Neuronal stem cell (in vitro differentiated cells): ENCODE measurements around the gene USP24.

ENCODE experiments used
- DNase-seq: peaks from one replicate; pipeline ENCODE4 v3.0.0-alpha.2; 2013; ENCODE audit warnings: low spot score
- H2AFZ ChIP-seq: one replicate; pipeline ENCODE4 v1.6.1; 2013; ENCODE audit warnings: mild to moderate bottlenecking, low read length, inconsistent platforms
- H2AK5ac ChIP-seq: 2 replicates; pipeline ENCODE4 v1.6.1; 2013; ENCODE audit warnings: low read depth, mild to moderate bottlenecking, inconsistent platforms, low read length, moderate library complexity, mixed read lengths
- H2BK120ac ChIP-seq: 2 replicates; pipeline ENCODE4 v1.6.1; 2013; ENCODE audit warnings: low read depth, mild to moderate bottlenecking, inconsistent platforms, low read length, moderate library complexity, mixed read lengths
- H2BK12ac ChIP-seq: one replicate; pipeline ENCODE4 v1.6.1; 2013; ENCODE audit warnings: low read length, inconsistent platforms
- H2BK15ac ChIP-seq: 2 replicates; pipeline ENCODE4 v1.6.1; 2013; ENCODE audit warnings: mild to moderate bottlenecking, low read length, inconsistent platforms, mixed read lengths
- H2BK5ac ChIP-seq: one replicate; pipeline ENCODE4 v1.6.1; 2013; ENCODE audit warnings: inconsistent platforms, mild to moderate bottlenecking, low read length, moderate library complexity
- H3K14ac ChIP-seq: one replicate; pipeline ENCODE4 v1.6.1; 2013; ENCODE audit warnings: low read length, inconsistent platforms
- H3K18ac ChIP-seq: 2 replicates; pipeline ENCODE4 v1.6.1; 2013; ENCODE audit warnings: low read length, inconsistent platforms
- H3K23ac ChIP-seq: 2 replicates; pipeline ENCODE4 v1.6.1; 2013; ENCODE audit warnings: low read depth, mild to moderate bottlenecking, mixed read lengths, low read length, inconsistent platforms; ENCODE audit not compliant: poor library complexity
- H3K27ac ChIP-seq: replicated peaks from 3 replicates; pipeline ENCODE4 v1.5.1; 2013; ENCODE audit warnings: low read length, inconsistent platforms
- H3K27me3 ChIP-seq, 3 experiments: 2 replicates each; pipeline ENCODE4 v1.6.1; 2013; ENCODE audit warnings: low read length in 3 of 3, mild to moderate bottlenecking in 2 of 3, inconsistent platforms in 1 of 3, low read depth in 1 of 3, mixed read lengths in 1 of 3, moderate library complexity in 1 of 3; ENCODE audit not compliant: control insufficient read depth in 3 of 3, insufficient read depth in 3 of 3
- H3K36me3 ChIP-seq, 2 donors: replicated peaks in 1 of 2; 2 replicates each; pipeline ENCODE4 v1.6.1; 2013; ENCODE audit warnings: low read length in 2 of 2; ENCODE audit not compliant: control insufficient read depth in 2 of 2, insufficient read depth in 2 of 2
- H3K4ac ChIP-seq: 2 replicates; pipeline ENCODE4 v1.6.1; 2013; ENCODE audit warnings: inconsistent platforms, mild to moderate bottlenecking, low read length, moderate library complexity
- H3K4me1 ChIP-seq, 2 donors: 1 replicate in 1 of 2; 2 replicates in 1 of 2; pipeline ENCODE4 v1.6.1; 2013; ENCODE audit warnings: low read length in 2 of 2, low read depth in 1 of 2; ENCODE audit not compliant: control insufficient read depth in 2 of 2, insufficient read depth in 1 of 2
- H3K4me2 ChIP-seq: one replicate; pipeline ENCODE4 v1.6.1; 2013; ENCODE audit warnings: mild to moderate bottlenecking, low read length, inconsistent platforms; ENCODE audit not compliant: insufficient read depth, poor library complexity, severe bottlenecking
- H3K4me3 ChIP-seq, 2 donors: 2 replicates each; pipeline ENCODE4 v1.5.1; 2013; ENCODE audit warnings: low read length in 2 of 2, mild to moderate bottlenecking in 2 of 2, inconsistent platforms in 1 of 2, moderate library complexity in 1 of 2
- H3K79me1 ChIP-seq: one replicate; pipeline ENCODE4 v1.6.1; 2013; ENCODE audit warnings: low read depth, mild to moderate bottlenecking, inconsistent platforms, low read length, moderate library complexity
- H3K9ac ChIP-seq: one replicate; pipeline ENCODE4 v1.6.1; 2013; ENCODE audit warnings: mild to moderate bottlenecking, low read depth, low read length, inconsistent platforms; ENCODE audit not compliant: poor library complexity
- H3K9me3 ChIP-seq, 2 donors: replicated peaks in 1 of 2; 2 replicates each; pipeline versions ENCODE3 to v1.6.1; 2013; ENCODE audit warnings: low read length in 2 of 2, mild to moderate bottlenecking in 2 of 2, inconsistent platforms in 1 of 2, low read depth in 1 of 2, mixed read lengths in 1 of 2, moderate library complexity in 1 of 2; ENCODE audit not compliant: control insufficient read depth in 2 of 2, insufficient read depth in 1 of 2
- H4K8ac ChIP-seq: one replicate; pipeline ENCODE4 v1.6.1; 2013; ENCODE audit warnings: low read depth, mild to moderate bottlenecking, inconsistent platforms, low read length, moderate library complexity
- H4K91ac ChIP-seq: one replicate; pipeline ENCODE4 v1.6.1; 2013; ENCODE audit warnings: low read length, low read depth, mild to moderate bottlenecking, inconsistent platforms; ENCODE audit not compliant: poor library complexity
- WGBS, 2 donors: extraction: QIAGEN DNeasy Blood & Tissue Kit; methylation state at CpG; one replicate each; pipeline ENCODE4 v1.1.7; 2013; ENCODE audit warnings: missing lambda C conversion rate in 2 of 2, mixed read lengths in 1 of 2; ENCODE audit not compliant: insufficient read length in 2 of 2, insufficient replicate concordance in 1 of 2; ENCODE audit errors: extremely low coverage in 2 of 2; 5-methylcytosine and 5-hydroxymethylcytosine counted together

USP24 gene

DNA sequence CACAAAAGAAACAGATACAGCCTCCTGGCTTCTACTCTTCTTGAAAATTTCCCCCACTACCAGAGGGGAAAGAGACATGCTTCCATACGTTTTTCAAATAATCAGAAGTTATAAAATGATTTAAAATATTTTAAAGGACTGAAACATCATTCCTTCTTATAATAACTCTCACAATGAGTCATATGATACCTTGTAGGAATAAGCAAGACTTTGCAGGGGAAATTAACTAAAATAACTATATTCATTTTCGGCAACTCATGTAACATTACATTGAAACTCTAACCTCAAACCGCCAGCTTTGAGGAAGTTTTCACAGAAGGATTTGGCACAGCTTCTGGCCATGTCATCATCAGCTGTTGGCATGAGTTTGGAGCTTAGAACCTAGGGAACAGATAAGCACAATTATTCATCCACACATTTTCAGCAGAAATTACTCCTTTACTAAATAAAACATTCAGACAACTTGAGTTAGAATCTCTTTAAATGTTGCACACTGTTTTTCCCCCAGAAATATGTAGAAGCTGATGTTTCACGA lies 85.9 kb downstream of the USP24 start:
- Histone ChIP-seq H3K79me1 (no peaks in the 10 kb centered on the region), H4K8ac (no peak overlapping the region), H3K18ac (no peak overlapping the region), H2BK5ac (no peak overlapping the region), H3K14ac (no peak overlapping the region), H3K4me3 (no peak overlapping the region), H3K4me1 (no peaks in the 10 kb centered on the region), H3K23ac (no peak overlapping the region), H2AFZ (no peak overlapping the region), H3K9me3 (no peaks in the 10 kb centered on the region), H2BK120ac (no peak overlapping the region), H2BK12ac (no peak overlapping the region), H4K91ac (no peak overlapping the region), H3K27me3 (no peaks in the 10 kb centered on the region), H2BK15ac (no peak overlapping the region), H3K27ac (no peak overlapping the region), H3K36me3 (peaks cover 17 to 94% of the 10 kb centered on the region in 2 donors), H3K9ac (no peak overlapping the region), H3K4ac (no peak overlapping the region), H2AK5ac (no peak overlapping the region), H3K4me2 (no peak overlapping the region)
- no CpG with 5 or more reads among the region's 4 CpGs for WGBS, 2 donors
- DNase-seq: no peak

DNA sequence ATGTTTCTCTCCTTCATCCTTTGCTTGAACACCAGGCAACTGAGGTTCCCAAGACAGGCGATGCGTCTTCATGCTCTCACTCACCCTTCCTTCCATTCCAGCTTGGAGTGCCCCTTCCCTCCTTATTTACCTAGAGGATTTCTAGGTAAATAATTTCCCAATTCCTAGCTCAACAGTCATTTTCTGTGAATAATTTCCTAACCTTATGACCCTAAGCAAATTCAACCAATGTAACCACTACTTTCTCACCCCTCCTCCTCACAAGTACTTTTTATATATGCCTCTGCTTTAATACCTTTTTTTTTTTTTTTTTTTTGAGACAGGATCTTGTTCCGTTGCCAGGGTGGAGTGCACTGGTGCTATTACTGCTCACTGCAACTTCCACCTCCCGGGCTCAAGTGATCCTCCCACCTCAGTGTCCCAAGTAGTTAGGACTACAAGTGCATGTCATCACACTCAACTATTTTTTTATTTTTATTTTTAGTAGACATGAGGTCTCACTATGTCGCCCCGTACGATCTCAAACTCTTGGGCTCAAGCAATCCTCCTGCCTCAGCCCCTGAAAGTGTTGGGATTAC lies 86.7 kb downstream of the USP24 start:
- DNase-seq: no peak

DNA sequence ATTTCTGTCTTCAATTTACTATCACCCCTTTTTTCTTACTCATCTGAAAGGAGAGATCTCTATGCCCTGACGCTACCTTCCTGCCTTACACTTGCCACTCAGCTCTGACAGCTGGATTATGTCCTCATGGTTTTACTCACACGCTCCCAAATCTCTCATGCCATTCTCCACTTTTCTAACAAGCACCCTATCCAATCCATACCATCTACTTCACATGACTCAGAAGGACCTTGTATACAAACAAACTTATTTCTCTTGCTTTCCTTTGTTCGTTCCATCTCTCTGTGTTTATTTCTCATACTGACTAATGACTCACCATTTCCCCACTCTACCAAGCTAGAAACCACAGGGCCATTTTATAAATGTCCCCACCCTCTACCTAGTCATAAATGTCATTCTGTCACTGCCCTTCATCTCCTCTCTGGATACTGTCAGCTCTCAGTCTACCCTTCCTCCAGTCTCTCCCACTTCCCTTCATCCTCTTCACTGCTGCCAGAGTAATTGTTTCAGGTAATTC lies 87.3 kb downstream of the USP24 start:
- Histone ChIP-seq H4K91ac (no peak overlapping the region), H3K4ac (no peak overlapping the region), H3K27ac (no peak overlapping the region), H3K14ac (no peak overlapping the region), H3K4me3 (no peak overlapping the region), H2AFZ (no peak overlapping the region), H3K9me3 (no peaks in the 10 kb centered on the region), H3K9ac (no peak overlapping the region), H2BK5ac (no peak overlapping the region), H3K36me3 (peaks cover 18 to 94% of the 10 kb centered on the region in 2 donors), H3K79me1 (no peaks in the 10 kb centered on the region), H3K4me1 (no peaks in the 10 kb centered on the region), H2BK12ac (no peak overlapping the region), H2AK5ac (no peak overlapping the region), H2BK120ac (no peak overlapping the region), H3K27me3 (no peaks in the 10 kb centered on the region), H4K8ac (no peak overlapping the region), H2BK15ac (no peak overlapping the region), H3K18ac (no peak overlapping the region), H3K23ac (no peak overlapping the region), H3K4me2 (no peak overlapping the region)
- WGBS, 2 donors: no CpG with 5 or more reads among the region's 3 CpGs
- no peak for DNase-seq

More for the DNA sequence above, 86.7 kb downstream of the USP24 start:
- Histone ChIP-seq H3K27me3 (no peaks in the 10 kb centered on the region), H2AK5ac (no peak overlapping the region), H3K9me3 (no peaks in the 10 kb centered on the region), H2BK15ac (no peak overlapping the region), H3K27ac (no peak overlapping the region), H4K91ac (no peak overlapping the region), H3K14ac (no peak overlapping the region), H3K23ac (no peak overlapping the region), H2BK5ac (no peak overlapping the region), H3K36me3 (peaks cover 16 to 94% of the 10 kb centered on the region in 2 donors), H2BK120ac (no peak overlapping the region), H3K4me3 (no peak overlapping the region), H3K4me1 (no peaks in the 10 kb centered on the region), H3K4me2 (no peak overlapping the region), H2BK12ac (no peak overlapping the region), H4K8ac (no peak overlapping the region), H3K79me1 (no peaks in the 10 kb centered on the region), H3K4ac (no peak overlapping the region), H3K9ac (no peak overlapping the region), H3K18ac (no peak overlapping the region), H2AFZ (no peak overlapping the region)
- no CpG with 5 or more reads among the region's 7 CpGs for WGBS, 2 donors

DNA sequence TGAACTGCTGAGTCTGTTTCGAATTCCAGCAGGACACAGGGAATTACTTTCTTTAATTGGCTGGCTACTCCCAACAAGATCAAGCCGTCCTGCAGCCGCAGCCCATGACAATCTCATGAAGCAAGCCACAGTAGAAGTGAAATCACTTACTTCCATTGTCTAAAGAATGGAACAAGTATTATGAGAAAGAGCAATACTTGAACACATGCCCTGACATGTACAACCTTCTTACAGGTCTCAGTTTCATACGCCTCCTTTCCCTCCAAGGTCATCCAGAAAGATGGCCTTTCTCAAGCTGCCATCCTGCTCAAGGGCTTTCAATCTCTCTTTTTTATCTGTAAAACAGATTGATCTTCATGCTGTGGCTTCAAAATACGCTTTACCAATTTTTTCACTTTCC lies 90.7 kb downstream of the USP24 start:
- Histone ChIP-seq H2BK15ac (no peak overlapping the region), H3K9me3 (no peaks in the 10 kb centered on the region)
- no peak for DNase-seq

More for the DNA sequence above, 90.7 kb downstream of the USP24 start:
- no peaks in the 10 kb centered on the region for H3K79me1 ChIP-seq
- H2BK5ac ChIP-seq: no peak overlapping the region
- no peak overlapping the region for H4K8ac ChIP-seq
- no peak overlapping the region for H2AFZ ChIP-seq
- no peaks in the 10 kb centered on the region for H3K27me3 ChIP-seq
- H3K4me3 ChIP-seq: no peak overlapping the region
- H3K36me3 ChIP-seq: peaks cover 26 to 94% of the 10 kb centered on the region in 2 donors
- H3K27ac ChIP-seq: no peak overlapping the region
- H3K18ac ChIP-seq: no peak overlapping the region
- no peak overlapping the region for H2BK120ac ChIP-seq
- no peak overlapping the region for H2AK5ac ChIP-seq
- no peak overlapping the region for H3K4me2 ChIP-seq
- no peak overlapping the region for H3K14ac ChIP-seq
- H3K9ac ChIP-seq: no peak overlapping the region
- H3K4me1 ChIP-seq: no peaks in the 10 kb centered on the region
- no peak overlapping the region for H3K4ac ChIP-seq
- no peak overlapping the region for H4K91ac ChIP-seq
- no peak overlapping the region for H2BK12ac ChIP-seq
- WGBS, 2 donors: no CpG with 5 or more reads among the region's 5 CpGs
- H3K23ac ChIP-seq: no peak overlapping the region
